GM19372 (cell line): ENCODE results near the gene CAP1.

Experiments used
- ATAC-seq: cut with Tn5 transposase; IDR thresholded peaks from one replicate; pipeline ENCODE4 v1.9.1; 2021; ENCODE audit warnings: mild to moderate bottlenecking, low read depth, moderate library complexity; ENCODE audit not compliant: unreplicated experiment

The CAP1 gene

DNA sequence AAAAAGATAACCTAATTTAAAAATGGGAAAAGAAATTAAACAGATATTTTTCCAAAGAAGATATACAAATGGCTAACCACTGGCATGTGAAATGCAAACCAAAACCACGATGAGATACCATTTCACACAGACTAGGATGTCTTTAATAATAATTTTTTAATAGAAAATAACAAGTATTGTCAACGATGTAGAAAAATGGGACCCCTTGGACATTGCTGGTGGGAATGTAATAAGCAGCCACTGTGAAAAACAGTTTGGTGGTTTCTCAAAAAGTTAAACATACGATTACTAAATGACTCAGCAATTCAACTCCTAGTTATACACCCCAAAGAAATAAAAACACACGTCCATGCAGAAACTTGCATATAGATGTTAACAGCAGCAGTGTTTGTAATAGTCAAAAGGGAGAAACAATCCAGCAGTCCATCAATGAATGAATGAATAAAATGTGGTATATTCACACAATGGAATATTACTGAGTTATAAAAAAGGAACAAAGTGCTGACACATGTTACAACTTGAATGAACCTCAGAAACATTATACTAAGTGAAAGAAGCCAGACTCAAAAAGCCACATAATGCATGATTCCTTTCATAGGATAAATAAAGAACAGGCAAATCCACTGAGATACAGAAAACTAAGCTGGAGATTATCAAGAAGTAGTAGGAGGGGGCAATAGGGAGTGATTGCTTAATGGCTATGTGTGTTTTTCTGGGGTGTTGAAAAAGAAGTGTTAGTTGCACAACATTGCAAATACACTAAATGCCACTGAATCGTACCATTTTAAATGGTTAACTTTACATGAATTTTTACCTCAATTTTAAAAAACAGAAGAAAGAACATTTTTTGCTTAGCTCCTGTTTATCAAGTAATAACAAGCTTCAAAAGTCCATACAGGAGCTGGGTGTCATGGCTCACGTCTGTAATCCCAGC is 52.4 kb downstream of the CAP1 start:
- ATAC-seq: no peak

DNA sequence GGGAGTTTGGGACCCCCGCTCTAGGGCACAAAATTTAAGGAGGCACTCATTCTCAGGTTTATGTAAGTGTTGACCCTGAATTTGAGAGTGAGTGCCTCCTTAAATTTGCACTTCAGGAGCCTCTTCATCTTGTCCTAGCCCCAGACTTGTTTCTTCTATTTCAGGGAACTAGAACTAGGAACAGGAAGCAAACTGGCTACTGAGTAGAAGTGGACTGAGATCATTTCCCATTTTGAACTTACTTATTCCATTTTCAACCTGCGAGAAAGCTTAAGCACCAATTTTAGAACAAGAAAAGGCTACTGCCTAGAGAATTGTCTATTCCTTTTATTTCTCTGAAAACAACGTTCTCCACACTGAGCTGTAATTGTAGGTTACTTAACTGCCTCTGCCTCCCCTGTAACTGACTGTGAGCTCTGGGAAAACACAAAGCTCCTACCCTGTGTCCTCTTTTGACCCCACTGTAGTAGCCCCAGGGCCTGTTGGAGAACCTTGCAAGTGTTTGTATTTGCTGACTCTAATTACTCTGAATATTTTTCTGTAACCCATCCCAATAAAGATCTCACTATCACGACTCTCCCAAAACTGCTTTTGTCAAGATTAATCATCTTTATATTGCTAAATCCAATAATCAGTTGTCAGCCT is 54.1 kb downstream of the CAP1 start:
- ATAC-seq: no peak

- no peak for ATAC-seq
Measured at GRCh38 chr1:40095806-40096205, 55.3 kb downstream of the CAP1 start.

DNA sequence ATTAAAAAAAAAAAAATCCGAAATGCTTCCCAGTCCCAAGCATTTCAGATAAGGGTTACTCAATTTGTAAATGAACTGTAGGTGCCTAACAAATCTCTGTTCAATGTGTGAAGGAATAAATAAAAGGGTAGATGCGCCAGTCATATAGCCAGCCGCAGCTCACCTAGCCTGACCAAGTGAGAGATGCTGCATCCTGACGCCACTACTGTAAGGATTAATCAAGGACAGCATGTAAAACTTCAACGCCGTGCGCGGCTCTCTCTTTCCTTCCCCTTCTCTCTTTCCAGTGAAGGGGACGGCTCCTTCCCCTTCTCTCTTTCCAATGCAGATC is 56.1 kb downstream of the CAP1 start:
- ATAC-seq: peak; percentile 24

- peak; percentile 77 for ATAC-seq
Measured at GRCh38 chr1:40096977-40097782, 56.7 kb downstream of the CAP1 start, which contains the start of gene PPT1. PPT1 (minus strand) TSS chr1:40097252; CDS start chr1:40097238, 14 bp downstream.

DNA sequence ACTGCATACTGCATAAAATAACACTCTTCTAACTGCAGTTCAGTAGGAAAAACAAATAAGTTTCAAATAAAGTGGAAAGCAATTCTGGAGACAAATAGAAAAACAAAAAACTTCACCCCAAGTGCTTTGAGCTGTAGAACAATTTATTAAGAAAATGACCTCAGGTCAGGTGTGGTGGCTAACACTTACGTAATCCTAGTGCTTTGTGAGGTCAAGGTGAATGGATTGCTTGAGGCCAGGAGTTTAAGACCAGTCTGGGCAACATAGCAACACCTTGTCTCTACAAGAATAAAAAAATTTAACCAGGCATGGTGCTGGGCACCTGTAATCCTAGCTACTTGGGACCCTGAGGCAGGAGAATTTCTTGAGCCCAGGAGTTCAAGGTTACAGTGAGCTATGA is 61.5 kb downstream of the CAP1 start:
- ATAC-seq: no peak

- no peak for ATAC-seq
Measured at GRCh38 chr1:40102896-40103295, 62.4 kb downstream of the CAP1 start.

DNA sequence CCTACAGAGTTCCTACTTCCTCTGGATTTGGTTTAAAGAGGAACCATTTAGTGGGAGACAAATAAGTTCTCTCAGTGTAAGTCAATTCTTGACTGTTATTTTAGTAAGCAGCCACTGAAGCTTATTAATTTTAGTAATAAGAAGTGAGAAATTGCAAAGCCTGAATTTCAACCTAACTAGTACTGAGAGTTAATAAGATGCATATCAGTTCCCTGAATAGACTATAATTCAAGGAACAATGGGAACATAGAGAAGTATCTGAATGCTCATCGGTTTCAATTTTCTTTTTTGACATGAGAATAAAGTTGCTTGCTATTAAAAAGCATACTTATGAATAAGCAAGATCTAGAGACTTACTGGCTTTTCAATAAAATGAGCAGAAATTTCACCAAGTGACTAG is 64.5 kb downstream of the CAP1 start:
- no peak for ATAC-seq

DNA sequence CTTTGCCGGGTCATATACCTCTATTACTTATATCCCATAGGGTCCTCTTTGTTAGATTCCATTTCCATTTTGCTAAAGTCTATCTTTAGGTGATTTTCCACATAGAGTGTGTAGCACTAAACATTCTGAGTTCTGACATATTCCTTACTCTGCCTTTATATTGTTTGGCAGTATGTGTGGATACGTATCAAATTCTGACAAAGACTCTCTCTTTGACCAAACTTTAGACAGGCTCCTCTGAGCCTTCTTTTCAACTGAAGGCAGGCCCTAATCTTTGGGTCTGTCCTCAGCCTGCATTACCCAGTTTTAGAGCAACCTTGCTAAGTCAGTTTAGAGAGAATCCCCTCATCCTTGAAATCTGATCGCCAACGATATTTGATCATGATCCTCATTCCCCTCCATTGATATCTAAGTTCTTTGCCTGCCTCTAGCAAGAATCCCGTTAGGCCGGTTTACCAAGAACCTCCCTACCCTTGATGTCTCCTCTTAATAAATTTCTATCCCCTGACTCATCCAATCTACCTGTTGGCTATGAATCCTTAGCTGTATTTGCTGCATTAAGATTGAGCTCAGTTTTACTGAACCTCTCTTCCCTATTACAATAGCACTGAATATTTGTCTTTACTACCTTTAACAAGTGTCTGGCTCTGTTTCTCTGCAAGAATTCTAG is 66.9 kb downstream of the CAP1 start:
- no peak for ATAC-seq

- no peak for ATAC-seq
Measured at GRCh38 chr1:40110389-40110788, 69.9 kb downstream of the CAP1 start.

- no peak for ATAC-seq
Measured at GRCh38 chr1:40114400-40114799, 73.9 kb downstream of the CAP1 start.

- ATAC-seq: no peak
Measured at GRCh38 chr1:40120128-40120527, 79.6 kb downstream of the CAP1 start.
